Adipocyte (in vitro differentiated cells): ENCODE measurements around the gene RNGTT.

Experiments used
- DNase-seq: peaks from one replicate; pipeline ENCODE4 v3.0.0-alpha.2; 2015; ENCODE audit warnings: low read depth
- H3K27me3 ChIP-seq: replicated peaks from 2 replicates; pipeline ENCODE4 v1.7.0; 2013; ENCODE audit warnings: mild to moderate bottlenecking, low read length, moderate library complexity; ENCODE audit not compliant: control insufficient read depth, insufficient read depth
- H3K36me3 ChIP-seq: 2 replicates; pipeline ENCODE4 v1.7.0; 2013; ENCODE audit warnings: low read length, mild to moderate bottlenecking, moderate library complexity; ENCODE audit not compliant: control insufficient read depth, insufficient read depth, severe bottlenecking
- H3K4me1 ChIP-seq: 2 replicates; pipeline ENCODE4 v1.7.0; 2013; ENCODE audit warnings: mild to moderate bottlenecking, low read length, moderate library complexity; ENCODE audit not compliant: control insufficient read depth, insufficient read depth
- H3K4me3 ChIP-seq: 2 replicates; pipeline ENCODE4 v1.7.0; 2013; ENCODE audit warnings: mild to moderate bottlenecking, low read length, moderate library complexity
- H3K9ac ChIP-seq: 2 replicates; pipeline ENCODE4 v1.7.0; 2013; ENCODE audit warnings: mild to moderate bottlenecking, low read length, moderate library complexity
- H3K9me3 ChIP-seq: 2 replicates; pipeline ENCODE4 v1.7.0; 2013; ENCODE audit warnings: mild to moderate bottlenecking, low read length, moderate library complexity; ENCODE audit not compliant: control insufficient read depth

Gene RNGTT

DNA sequence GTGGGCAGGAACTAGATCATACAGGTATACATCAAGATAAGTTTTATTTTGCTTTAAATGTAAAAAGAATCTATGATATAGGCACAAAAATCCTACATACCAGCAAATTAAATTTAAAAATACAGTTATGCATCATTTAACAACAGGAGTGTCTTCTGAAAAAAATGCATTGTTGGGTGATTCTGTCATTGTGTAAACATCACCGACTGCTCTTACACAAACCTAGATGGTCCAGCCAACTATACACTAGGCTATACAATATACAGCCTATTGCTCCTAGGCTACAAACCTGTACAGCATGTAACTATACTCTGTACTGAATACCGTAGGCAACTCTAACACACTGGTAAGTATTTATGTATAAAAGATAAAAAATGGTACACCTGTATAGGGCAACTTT lies 139.4 kb downstream of the RNGTT start:
- peak; percentile 73 for DNase-seq
- H3K27me3 ChIP-seq = no peaks in the 10 kb centered on the region
- no peak overlapping the region for H3K9ac ChIP-seq
- peaks cover 5% of the 10 kb centered on the region for H3K4me1 ChIP-seq
- no peaks in the 10 kb centered on the region for H3K36me3 ChIP-seq
- H3K4me3 ChIP-seq = no peak overlapping the region
- H3K9me3 ChIP-seq = no peaks in the 10 kb centered on the region

DNA sequence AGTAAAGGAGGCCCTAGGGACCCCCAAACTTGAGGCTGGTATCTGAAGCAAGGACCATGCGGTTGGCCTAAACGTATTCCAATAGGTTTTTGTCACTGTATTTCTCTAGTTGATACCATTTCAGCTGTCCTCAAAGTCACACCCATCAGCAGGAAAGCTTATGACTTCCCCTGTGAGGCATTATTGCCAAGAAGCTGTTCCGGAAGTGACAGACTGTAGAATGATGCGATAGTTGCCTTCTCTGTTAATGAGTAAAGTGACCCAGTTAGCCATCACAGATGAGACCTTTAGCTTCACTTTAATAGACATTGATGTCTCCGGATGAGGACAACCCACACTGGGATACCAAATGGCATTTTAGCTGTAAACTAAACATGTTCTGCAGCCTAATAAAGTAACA lies 147.9 kb downstream of the RNGTT start:
- H3K36me3 ChIP-seq = no peaks in the 10 kb centered on the region
- H3K4me3 ChIP-seq = no peak overlapping the region
- no peaks in the 10 kb centered on the region for H3K9me3 ChIP-seq
- no peaks in the 10 kb centered on the region for H3K27me3 ChIP-seq
- no peak for DNase-seq
- H3K4me1 ChIP-seq = no peaks in the 10 kb centered on the region
- H3K9ac ChIP-seq = no peak overlapping the region

- no peak for DNase-seq
- no peaks in the 10 kb centered on the region for H3K9me3 ChIP-seq
These were observed 148.5 kb downstream of the RNGTT start for GRCh38 chr6:88814909-88815308.

DNA sequence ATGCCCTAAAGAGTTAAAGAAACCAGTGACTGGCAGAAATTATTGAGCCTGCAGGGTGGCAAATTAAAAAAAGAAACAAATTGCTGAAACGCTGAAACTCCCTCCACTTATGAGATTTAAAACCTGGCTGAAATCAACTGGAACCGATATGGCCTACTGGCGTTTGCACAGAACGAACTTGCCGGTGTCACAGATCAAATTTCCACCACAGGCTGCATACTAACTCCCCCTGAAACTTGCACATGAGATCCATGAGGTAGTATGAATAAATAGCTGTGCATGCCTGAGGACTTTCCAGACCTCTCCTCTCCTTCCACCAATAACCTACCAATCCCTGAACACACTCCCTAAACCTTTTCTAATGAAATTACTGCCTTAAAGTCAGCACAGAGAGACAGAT lies 150.4 kb downstream of the RNGTT start:
- Histone ChIP-seq H3K4me3 (no peak overlapping the region), H3K4me1 (no peaks in the 10 kb centered on the region), H3K27me3 (no peaks in the 10 kb centered on the region), H3K36me3 (no peaks in the 10 kb centered on the region), H3K9me3 (no peaks in the 10 kb centered on the region), H3K9ac (no peak overlapping the region)
- DNase-seq = no peak

More at GRCh38 chr6:88814909-88815308, 148.5 kb downstream of the RNGTT start:
- no peaks in the 10 kb centered on the region for H3K36me3 ChIP-seq
- H3K27me3 ChIP-seq = no peaks in the 10 kb centered on the region
- no peak overlapping the region for H3K4me3 ChIP-seq
- no peaks in the 10 kb centered on the region for H3K4me1 ChIP-seq
- no peak overlapping the region for H3K9ac ChIP-seq

GRCh38 chr6:88810701-88811100 lies 152.7 kb downstream of the RNGTT start:
- Histone ChIP-seq H3K9ac (no peak overlapping the region), H3K9me3 (peaks cover 16% of the 10 kb centered on the region), H3K27me3 (no peaks in the 10 kb centered on the region), H3K4me1 (no peaks in the 10 kb centered on the region), H3K4me3 (no peak overlapping the region), H3K36me3 (no peaks in the 10 kb centered on the region)
- DNase-seq = no peak

GRCh38 chr6:88810089-88810488 lies 153.3 kb downstream of the RNGTT start:
- Histone ChIP-seq H3K36me3 (no peaks in the 10 kb centered on the region), H3K9ac (no peak overlapping the region), H3K27me3 (no peaks in the 10 kb centered on the region), H3K4me1 (no peaks in the 10 kb centered on the region), H3K4me3 (no peak overlapping the region), H3K9me3 (peaks cover 16% of the 10 kb centered on the region)
- no peak for DNase-seq

DNA sequence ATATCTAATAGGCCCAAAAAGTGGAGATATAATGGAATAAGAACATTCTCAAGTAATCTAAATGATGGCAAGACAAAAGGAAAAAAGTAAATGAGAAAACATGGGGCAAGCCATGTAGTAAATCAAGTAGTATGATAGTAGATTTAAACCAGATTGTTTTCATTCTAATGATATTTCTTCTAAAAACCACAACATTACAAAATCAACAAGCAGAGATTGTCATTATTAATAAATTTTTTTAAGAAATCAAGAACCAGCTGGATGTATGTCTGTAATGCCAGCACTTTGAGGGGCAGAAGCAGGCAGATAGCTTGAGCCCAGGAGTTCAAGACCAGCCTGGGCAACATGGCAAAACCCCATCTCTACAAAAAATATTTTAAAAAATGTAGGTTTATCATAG lies 155.0 kb downstream of the RNGTT start:
- Histone ChIP-seq H3K4me3 (no peak overlapping the region), H3K9me3 (peaks cover 16% of the 10 kb centered on the region)
- peak; percentile 58 for DNase-seq

DNA sequence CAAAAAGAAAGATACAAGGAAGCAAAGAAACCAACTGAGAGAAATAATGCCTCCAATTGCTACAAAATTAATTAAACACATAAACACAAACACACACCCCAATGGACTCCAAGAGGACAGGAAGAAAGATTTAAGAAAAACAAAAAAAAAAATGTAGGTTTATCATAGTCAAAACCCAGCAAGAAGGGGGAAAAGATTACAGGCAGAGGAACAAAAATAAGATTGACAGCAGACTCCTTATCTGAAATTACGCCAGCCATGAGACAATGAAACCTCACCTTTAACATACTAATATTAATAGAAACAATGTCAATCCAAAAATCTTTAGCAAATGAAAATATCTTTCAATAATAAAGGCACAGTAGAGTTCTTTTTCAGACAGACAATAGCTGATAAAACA lies 155.8 kb downstream of the RNGTT start:
- no peak overlapping the region for H3K9ac ChIP-seq
- H3K36me3 ChIP-seq = no peaks in the 10 kb centered on the region
- no peaks in the 10 kb centered on the region for H3K4me1 ChIP-seq
- DNase-seq = no peak
- peaks cover 16% of the 10 kb centered on the region for H3K9me3 ChIP-seq
- H3K4me3 ChIP-seq = no peak overlapping the region
- no peaks in the 10 kb centered on the region for H3K27me3 ChIP-seq

More for the DNA sequence above, 155.0 kb downstream of the RNGTT start:
- Histone ChIP-seq H3K36me3 (no peaks in the 10 kb centered on the region), H3K27me3 (no peaks in the 10 kb centered on the region), H3K4me1 (no peaks in the 10 kb centered on the region), H3K9ac (no peak overlapping the region)

DNA sequence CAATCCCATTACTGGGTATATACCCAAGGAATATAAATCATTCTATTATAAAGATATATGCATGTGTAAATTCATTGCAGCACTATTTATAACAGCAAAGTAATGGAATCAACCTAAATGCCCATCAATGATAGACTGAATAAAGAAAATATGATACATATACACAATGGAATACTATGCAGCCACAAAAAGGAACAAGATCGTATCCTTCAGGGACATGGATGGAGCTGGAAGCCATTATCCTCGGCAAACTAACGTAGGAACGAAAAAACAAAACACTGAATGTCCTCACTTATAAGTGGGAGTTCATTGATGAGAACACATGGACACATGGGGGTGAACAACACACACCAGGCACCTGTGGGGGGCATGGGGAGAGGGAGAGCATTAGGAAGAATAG lies 156.7 kb downstream of the RNGTT start:
- peaks cover 16% of the 10 kb centered on the region for H3K9me3 ChIP-seq
- no peak for DNase-seq
- H3K4me3 ChIP-seq = no peak overlapping the region
- no peaks in the 10 kb centered on the region for H3K4me1 ChIP-seq
- no peak overlapping the region for H3K9ac ChIP-seq
- no peaks in the 10 kb centered on the region for H3K27me3 ChIP-seq
- no peaks in the 10 kb centered on the region for H3K36me3 ChIP-seq

DNA sequence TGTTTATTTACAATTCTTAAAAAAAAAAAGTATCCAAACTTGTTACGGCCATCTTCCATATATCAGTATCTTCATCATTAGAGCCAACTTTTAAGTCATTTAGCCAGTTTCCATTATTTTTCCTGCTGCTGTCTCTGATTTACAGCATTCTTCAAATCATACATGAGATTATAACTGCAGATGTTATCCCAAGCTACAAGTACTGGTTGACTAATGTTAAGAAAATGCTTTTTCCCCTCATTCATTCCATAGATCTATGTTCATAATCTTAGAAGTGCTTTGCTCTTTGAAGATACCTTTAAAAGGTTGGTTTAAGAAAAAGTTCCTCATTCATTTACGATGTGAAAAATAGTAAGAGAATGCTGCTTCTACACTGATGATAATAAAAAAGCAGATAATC lies 158.7 kb downstream of the RNGTT start:
- DNase-seq = peak; percentile 54
- Histone ChIP-seq H3K4me1 (no peaks in the 10 kb centered on the region), H3K36me3 (no peaks in the 10 kb centered on the region)

DNA sequence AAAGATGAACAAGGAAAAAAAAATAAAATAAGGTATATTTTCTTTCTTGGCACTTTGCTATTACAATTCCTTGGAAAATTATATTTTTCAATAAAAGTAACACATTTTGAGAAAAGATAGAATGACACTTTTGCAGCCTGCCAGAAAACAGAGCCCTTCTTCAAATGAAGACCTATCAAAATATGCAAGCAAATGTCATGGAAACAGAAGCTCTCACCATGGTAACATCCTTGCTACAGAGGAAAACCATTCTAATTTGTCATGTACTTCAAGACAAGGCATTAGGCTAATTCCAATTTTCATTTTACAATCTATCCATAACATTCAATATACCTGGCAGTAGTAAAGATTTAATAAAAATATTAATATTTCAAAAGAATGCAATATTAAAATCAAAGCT lies 177.9 kb downstream of the RNGTT start:
- Histone ChIP-seq H3K9ac (no peak overlapping the region), H3K4me3 (no peak overlapping the region), H3K36me3 (no peaks in the 10 kb centered on the region), H3K9me3 (no peaks in the 10 kb centered on the region), H3K4me1 (no peaks in the 10 kb centered on the region), H3K27me3 (no peaks in the 10 kb centered on the region)
- DNase-seq = no peak

More for the DNA sequence above, 158.7 kb downstream of the RNGTT start:
- H3K9ac ChIP-seq = no peak overlapping the region
- H3K9me3 ChIP-seq = peaks cover 16% of the 10 kb centered on the region
- no peak overlapping the region for H3K4me3 ChIP-seq
- H3K27me3 ChIP-seq = no peaks in the 10 kb centered on the region

- Histone ChIP-seq H3K4me3 (no peak overlapping the region), H3K9me3 (no peaks in the 10 kb centered on the region), H3K36me3 (no peaks in the 10 kb centered on the region), H3K27me3 (no peaks in the 10 kb centered on the region), H3K9ac (no peak overlapping the region), H3K4me1 (no peaks in the 10 kb centered on the region)
- DNase-seq = peak; percentile 90
These were observed 182.6 kb downstream of the RNGTT start for GRCh38 chr6:88780714-88781389.
